Activated T-helper 9 cell treated with anti-CD3 and anti-CD28 coated beads, Interleukin-2, amount 50 U/mL, for 16 hours (primary cell): ENCODE results near the gene ANTXR1.

ENCODE experiments used
- DNase-seq: peaks from one replicate; pipeline ENCODE4 v3.0.0-alpha.2; 2020; ENCODE audit warnings: low read depth

Gene ANTXR1

GRCh38 chr2:69074918-69075317 lies 61.9 kb downstream of the ANTXR1 start:
- DNase-seq = no peak

GRCh38 chr2:69075486-69075885 lies 62.5 kb downstream of the ANTXR1 start:
- DNase-seq = no peak

GRCh38 chr2:69076601-69077000 lies 63.6 kb downstream of the ANTXR1 start:
- DNase-seq = no peak

DNA sequence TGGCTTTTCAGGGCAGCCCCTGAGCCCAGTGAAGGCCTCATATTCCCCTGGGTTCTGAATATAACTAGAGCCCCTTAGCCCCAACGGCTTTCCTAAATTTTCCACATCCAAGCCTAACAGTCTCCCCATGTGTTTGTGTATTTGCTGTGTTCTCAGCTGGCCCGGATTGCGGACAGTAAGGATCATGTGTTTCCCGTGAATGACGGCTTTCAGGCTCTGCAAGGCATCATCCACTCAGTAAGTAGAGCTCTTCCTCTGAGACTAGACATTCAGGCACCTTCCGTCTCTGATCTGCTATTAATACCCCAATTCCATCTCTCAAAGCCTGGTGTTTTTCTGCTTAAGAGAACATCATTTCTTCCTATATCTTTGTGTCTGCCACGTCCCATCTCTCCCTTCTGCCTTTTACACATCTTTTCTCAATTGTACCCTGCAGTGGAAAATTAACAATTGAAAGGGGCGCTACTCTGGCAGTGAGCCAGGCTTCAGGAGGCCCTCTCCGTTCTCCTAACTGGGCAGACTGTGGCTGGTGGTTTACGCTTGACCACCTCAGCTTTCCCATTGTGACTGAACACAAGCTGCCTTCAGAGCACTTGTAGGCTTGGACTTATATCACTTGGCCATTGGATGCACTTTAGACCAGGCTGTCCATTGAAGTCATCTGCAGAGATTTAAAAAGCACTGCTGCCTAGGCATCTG lies 64.4 kb downstream of the ANTXR1 start:
- DNase-seq = no peak

GRCh38 chr2:69080071-69080470 lies 67.1 kb downstream of the ANTXR1 start:
- no peak for DNase-seq

DNA sequence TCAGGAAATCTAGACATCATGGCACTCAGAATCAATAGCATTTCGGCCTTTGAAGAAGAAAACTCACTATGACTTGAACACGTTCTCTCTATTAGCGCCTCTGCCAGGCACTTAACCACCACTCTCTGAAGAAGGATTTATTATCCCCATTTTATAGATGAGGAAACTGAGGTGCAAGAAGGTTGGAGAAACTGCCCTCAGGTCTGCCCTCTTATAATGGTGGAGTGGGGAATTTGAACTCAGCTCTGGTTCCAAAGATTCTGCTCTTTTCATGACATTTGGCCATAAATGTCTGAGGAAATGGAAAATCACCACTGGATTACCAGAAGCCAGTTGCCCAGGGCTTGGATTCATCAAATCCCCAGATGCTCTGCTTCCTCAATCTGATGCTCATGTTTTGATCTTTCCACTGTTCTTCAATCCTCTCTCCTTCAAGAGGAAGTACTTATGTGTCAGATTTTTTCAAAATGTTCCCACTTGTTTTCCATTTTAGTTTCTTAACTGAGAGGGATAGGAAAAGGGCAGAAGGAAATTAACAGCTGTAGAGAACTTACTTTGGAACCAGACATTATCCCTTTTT lies 68.1 kb downstream of the ANTXR1 start:
- no peak for DNase-seq

- DNase-seq = no peak
Observed at GRCh38 chr2:69081757-69082156, 68.8 kb downstream of the ANTXR1 start.

- DNase-seq = no peak
Observed at GRCh38 chr2:69082430-69082997, 69.5 kb downstream of the ANTXR1 start.

DNA sequence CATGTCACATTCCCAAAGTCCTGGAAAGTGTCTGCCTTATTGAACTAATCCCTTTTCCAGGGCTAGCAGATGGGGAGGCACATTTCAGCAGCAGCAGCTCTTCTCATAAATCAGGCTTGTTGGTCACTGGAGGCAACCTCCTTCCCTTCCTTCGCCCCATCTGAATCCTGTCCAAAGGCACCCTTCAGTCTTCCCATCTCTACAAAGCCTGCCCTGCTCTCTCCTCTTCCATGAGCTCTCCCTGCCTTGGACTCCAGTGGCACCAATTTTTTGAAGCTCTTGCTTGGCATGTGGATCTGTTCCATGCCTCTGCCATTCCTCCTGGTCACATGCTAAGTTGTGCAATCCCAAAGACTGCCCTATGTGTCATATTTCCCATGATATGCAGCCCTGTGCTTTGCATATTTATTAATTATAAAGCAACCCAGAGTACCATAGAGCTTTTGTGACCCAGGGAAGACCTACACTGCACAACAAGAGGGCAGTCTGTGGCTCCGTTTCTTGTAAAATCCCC lies 70.3 kb downstream of the ANTXR1 start:
- no peak for DNase-seq

DNA sequence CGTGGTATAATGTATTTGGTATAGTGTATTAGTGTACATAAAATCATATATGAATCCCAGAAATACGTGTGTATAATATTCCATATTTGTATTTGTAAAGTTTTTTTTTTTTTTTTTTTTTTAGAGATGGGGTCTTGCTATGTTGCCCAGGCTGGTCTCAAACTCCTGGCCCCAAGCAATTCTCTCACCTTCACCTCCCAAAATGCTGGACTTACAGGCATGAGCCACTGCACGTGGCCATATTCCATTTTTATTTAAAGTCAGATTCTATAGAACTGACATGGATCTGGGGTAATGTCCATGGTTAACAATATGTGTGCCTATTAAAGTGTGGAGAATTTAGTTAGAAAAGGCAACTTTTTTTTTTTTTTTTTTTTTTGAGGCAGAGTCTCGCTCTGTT lies 71.5 kb downstream of the ANTXR1 start:
- DNase-seq = no peak

- no peak for DNase-seq
Observed at GRCh38 chr2:69086466-69086865, 73.5 kb downstream of the ANTXR1 start.

- DNase-seq = no peak
Observed at GRCh38 chr2:69087211-69087911, 74.4 kb downstream of the ANTXR1 start.

GRCh38 chr2:69087912-69088240 lies 74.9 kb downstream of the ANTXR1 start:
- no peak for DNase-seq

GRCh38 chr2:69088466-69088865 lies 75.5 kb downstream of the ANTXR1 start:
- no peak for DNase-seq

- no peak for DNase-seq
Observed at GRCh38 chr2:69089266-69089665, 76.3 kb downstream of the ANTXR1 start.

DNA sequence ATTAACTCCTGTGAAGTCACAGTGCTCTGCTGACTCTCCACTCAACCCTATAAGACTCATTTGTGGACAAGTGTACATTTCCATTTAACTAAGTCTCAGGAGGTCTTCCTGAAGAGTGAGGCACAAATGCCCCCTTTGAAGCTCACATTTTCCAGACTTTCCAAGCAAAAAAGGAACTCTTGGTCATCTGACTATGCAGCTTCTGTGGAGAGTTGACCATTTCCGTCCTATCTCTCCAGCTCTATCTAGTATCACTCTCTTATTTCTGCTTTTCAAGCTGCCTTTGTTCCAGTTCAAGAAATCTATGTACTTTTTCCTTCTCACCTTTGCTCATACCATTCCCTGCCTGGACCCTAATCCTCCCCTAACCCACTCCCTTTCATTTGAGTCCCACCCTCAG lies 77.0 kb downstream of the ANTXR1 start:
- no peak for DNase-seq

- no peak for DNase-seq
Observed at GRCh38 chr2:69090820-69091219, 77.8 kb downstream of the ANTXR1 start.

GRCh38 chr2:69092857-69093256 lies 79.9 kb downstream of the ANTXR1 start:
- no peak for DNase-seq

DNA sequence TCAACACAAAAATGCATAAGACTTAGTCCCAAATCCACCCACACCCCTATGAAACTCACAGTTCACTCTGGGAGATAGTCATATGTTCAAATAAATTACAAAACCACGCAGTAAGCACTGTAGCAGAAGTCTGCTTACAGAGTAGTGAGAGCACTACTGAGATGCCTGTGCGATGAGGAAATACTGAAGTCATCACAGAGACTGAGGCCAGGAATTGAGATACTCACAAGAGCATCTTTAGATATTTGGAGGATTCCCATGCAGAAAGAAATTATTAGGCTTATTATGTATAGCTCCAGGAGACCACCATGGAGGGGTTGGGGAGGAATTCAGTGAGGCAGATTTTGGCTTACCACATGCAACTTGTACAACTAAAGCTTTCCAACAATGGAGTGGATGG lies 82.3 kb downstream of the ANTXR1 start:
- no peak for DNase-seq

DNA sequence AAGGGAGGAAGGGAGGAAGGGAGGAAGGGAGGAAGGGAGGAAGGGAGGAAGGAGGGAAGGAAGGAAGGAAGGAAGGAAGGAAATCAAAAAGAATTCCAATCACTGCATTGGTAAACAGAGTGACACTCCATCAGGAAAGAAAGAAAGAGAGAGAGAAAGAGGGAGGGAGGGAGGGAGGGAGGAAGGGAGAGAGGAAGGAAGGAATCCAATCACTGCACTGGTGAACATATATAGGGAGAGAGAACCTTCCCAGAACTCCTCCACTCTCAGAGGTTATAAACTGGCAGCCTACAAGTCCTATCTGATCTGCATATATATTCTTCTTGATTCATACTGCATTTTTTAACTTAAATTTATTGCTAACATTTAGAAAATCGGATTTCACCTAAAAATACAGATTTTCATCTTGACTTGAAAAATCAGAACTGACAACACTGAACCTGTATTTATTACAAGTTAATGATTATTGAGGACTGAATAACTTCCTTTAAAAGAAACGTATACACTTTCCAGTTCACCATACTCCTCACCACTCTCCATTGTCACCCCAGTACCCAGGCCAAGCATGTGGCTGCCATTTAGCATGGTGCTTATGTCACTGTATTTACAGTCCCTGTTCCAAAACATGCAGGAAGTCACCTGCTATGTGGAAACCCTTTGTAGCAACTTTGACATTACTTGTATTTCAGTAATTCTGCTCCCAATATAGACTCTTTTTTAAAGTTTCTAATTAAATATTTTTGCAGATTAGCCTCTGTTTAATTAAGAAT lies 83.5 kb downstream of the ANTXR1 start:
- DNase-seq = no peak

GRCh38 chr2:69097148-69097610 lies 84.2 kb downstream of the ANTXR1 start:
- no peak for DNase-seq
